ACC112 (cell line): ENCODE data around the gene THUMPD2.

ENCODE experiments used
- H2AFZ ChIP-seq: fragments of 200-600 bp; sonication (generic); one replicate; pipeline ENCODE4 v1.6.0; 2017; ENCODE audit warnings: antibody characterized with exemption, low read length; ENCODE audit not compliant: unreplicated experiment
- H3K27ac ChIP-seq: fragments of 200-600 bp; sonication (generic); 2 replicates; pipeline ENCODE4 v1.5.1; 2014; ENCODE audit warnings: low read depth, mild to moderate bottlenecking, antibody characterized with exemption, low read length, moderate library complexity
- H3K27me3 ChIP-seq: fragments of 200-600 bp; sonication (generic); 2 replicates; pipeline ENCODE4 v1.6.1; 2014; ENCODE audit warnings: mild to moderate bottlenecking, antibody characterized with exemption, low read length, moderate library complexity, mixed read lengths; ENCODE audit not compliant: insufficient read depth
- H3K36me3 ChIP-seq: fragments of 200-600 bp; sonication (generic); 2 replicates; pipeline ENCODE4 v1.6.1; 2016; ENCODE audit warnings: mild to moderate bottlenecking, antibody characterized with exemption, low read length, moderate library complexity, mixed read lengths; ENCODE audit not compliant: insufficient read depth
- H3K4me1 ChIP-seq: fragments of 200-600 bp; sonication (generic); one replicate; pipeline ENCODE4 v1.6.1; 2016; ENCODE audit warnings: low read length, mixed read lengths; ENCODE audit not compliant: insufficient read depth, unreplicated experiment, control insufficient read depth
- H3K4me3 ChIP-seq: fragments of 200-600 bp; sonication (generic); 2 replicates; pipeline ENCODE4 v1.5.1; 2014; ENCODE audit warnings: mild to moderate bottlenecking, low read depth, low read length
- H3K79me2 ChIP-seq: fragments of 200-600 bp; sonication (generic); one replicate; pipeline ENCODE4 v1.6.0; 2016; ENCODE audit warnings: low read length; ENCODE audit not compliant: control insufficient read depth, unreplicated experiment, insufficient read depth

Gene THUMPD2

GRCh38 chr2:39704540-39704939 lies 74.5 kb downstream of the THUMPD2 start:
- H3K79me2 ChIP-seq = no peaks in the 10 kb centered on the region
- no peak overlapping the region for H3K27ac ChIP-seq
- no peak overlapping the region for H3K4me3 ChIP-seq
- no peaks in the 10 kb centered on the region for H3K4me1 ChIP-seq
- peaks cover 7% of the 10 kb centered on the region for H3K27me3 ChIP-seq
- no peak overlapping the region for H2AFZ ChIP-seq
- no peaks in the 10 kb centered on the region for H3K36me3 ChIP-seq

- H2AFZ ChIP-seq = no peak overlapping the region
- H3K79me2 ChIP-seq = no peaks in the 10 kb centered on the region
- no peaks in the 10 kb centered on the region for H3K4me1 ChIP-seq
- no peaks in the 10 kb centered on the region for H3K27me3 ChIP-seq
- no peaks in the 10 kb centered on the region for H3K36me3 ChIP-seq
- H3K27ac ChIP-seq = no peak overlapping the region
- H3K4me3 ChIP-seq = no peak overlapping the region
Measured at GRCh38 chr2:39703181-39703872, 75.7 kb downstream of the THUMPD2 start.

GRCh38 chr2:39701137-39701536 lies 77.9 kb downstream of the THUMPD2 start:
- Histone ChIP-seq H3K4me3 (no peak overlapping the region), H3K27ac (no peak overlapping the region), H3K27me3 (no peaks in the 10 kb centered on the region), H3K79me2 (no peaks in the 10 kb centered on the region), H2AFZ (no peak overlapping the region), H3K36me3 (no peaks in the 10 kb centered on the region), H3K4me1 (peaks cover 6% of the 10 kb centered on the region)

- H3K4me1 ChIP-seq = peaks cover 6% of the 10 kb centered on the region
- no peaks in the 10 kb centered on the region for H3K79me2 ChIP-seq
- no peak overlapping the region for H3K4me3 ChIP-seq
- H2AFZ ChIP-seq = no peak overlapping the region
- no peaks in the 10 kb centered on the region for H3K36me3 ChIP-seq
- H3K27ac ChIP-seq = no peak overlapping the region
- no peaks in the 10 kb centered on the region for H3K27me3 ChIP-seq
Measured at GRCh38 chr2:39697454-39697853, 81.6 kb downstream of the THUMPD2 start.

GRCh38 chr2:39696838-39697237 lies 82.2 kb downstream of the THUMPD2 start:
- Histone ChIP-seq H3K27ac (peak overlapping the region; percentile 22; the same call in 1 of the 2 replicates), H3K4me1 (peaks cover 6% of the 10 kb centered on the region), H3K27me3 (no peaks in the 10 kb centered on the region), H2AFZ (no peak overlapping the region), H3K36me3 (no peaks in the 10 kb centered on the region), H3K79me2 (no peaks in the 10 kb centered on the region), H3K4me3 (no peak overlapping the region)

- Histone ChIP-seq H3K4me3 (no peak overlapping the region), H2AFZ (no peak overlapping the region), H3K27me3 (no peaks in the 10 kb centered on the region), H3K4me1 (peaks cover 6% of the 10 kb centered on the region), H3K27ac (peak overlapping the region; percentile 22; the same call in 1 of the 2 replicates), H3K36me3 (no peaks in the 10 kb centered on the region), H3K79me2 (no peaks in the 10 kb centered on the region)
Measured at GRCh38 chr2:39696101-39696553, 82.9 kb downstream of the THUMPD2 start.

- Histone ChIP-seq H3K27ac (no peak overlapping the region), H3K4me1 (peaks cover 6% of the 10 kb centered on the region), H3K36me3 (no peaks in the 10 kb centered on the region), H2AFZ (no peak overlapping the region), H3K27me3 (no peaks in the 10 kb centered on the region), H3K79me2 (no peaks in the 10 kb centered on the region), H3K4me3 (no peak overlapping the region)
Measured at GRCh38 chr2:39693245-39693644, 85.8 kb downstream of the THUMPD2 start.

GRCh38 chr2:39689876-39690275 lies 89.2 kb downstream of the THUMPD2 start:
- Histone ChIP-seq H2AFZ (no peak overlapping the region), H3K4me1 (no peaks in the 10 kb centered on the region), H3K79me2 (no peaks in the 10 kb centered on the region), H3K4me3 (no peak overlapping the region), H3K36me3 (no peaks in the 10 kb centered on the region), H3K27me3 (no peaks in the 10 kb centered on the region), H3K27ac (no peak overlapping the region)

GRCh38 chr2:39689272-39689841 lies 89.7 kb downstream of the THUMPD2 start:
- Histone ChIP-seq H3K79me2 (no peaks in the 10 kb centered on the region), H3K4me3 (no peak overlapping the region), H3K4me1 (no peaks in the 10 kb centered on the region), H3K27ac (no peak overlapping the region), H2AFZ (peak overlapping the region; percentile 43), H3K27me3 (no peaks in the 10 kb centered on the region), H3K36me3 (no peaks in the 10 kb centered on the region)

- no peaks in the 10 kb centered on the region for H3K4me1 ChIP-seq
- H3K36me3 ChIP-seq = no peaks in the 10 kb centered on the region
- H3K4me3 ChIP-seq = no peak overlapping the region
- H2AFZ ChIP-seq = no peak overlapping the region
- no peaks in the 10 kb centered on the region for H3K79me2 ChIP-seq
- no peak overlapping the region for H3K27ac ChIP-seq
- H3K27me3 ChIP-seq = no peaks in the 10 kb centered on the region
Measured at GRCh38 chr2:39688181-39688580, 90.9 kb downstream of the THUMPD2 start.

- H3K79me2 ChIP-seq = no peaks in the 10 kb centered on the region
- no peak overlapping the region for H3K27ac ChIP-seq
- H3K27me3 ChIP-seq = no peaks in the 10 kb centered on the region
- H3K36me3 ChIP-seq = no peaks in the 10 kb centered on the region
- no peak overlapping the region for H3K4me3 ChIP-seq
- no peak overlapping the region for H2AFZ ChIP-seq
- H3K4me1 ChIP-seq = no peaks in the 10 kb centered on the region
Measured at GRCh38 chr2:39686456-39686855, 92.6 kb downstream of the THUMPD2 start.
